ENCODE measurements around the gene RFX5.

DNA sequence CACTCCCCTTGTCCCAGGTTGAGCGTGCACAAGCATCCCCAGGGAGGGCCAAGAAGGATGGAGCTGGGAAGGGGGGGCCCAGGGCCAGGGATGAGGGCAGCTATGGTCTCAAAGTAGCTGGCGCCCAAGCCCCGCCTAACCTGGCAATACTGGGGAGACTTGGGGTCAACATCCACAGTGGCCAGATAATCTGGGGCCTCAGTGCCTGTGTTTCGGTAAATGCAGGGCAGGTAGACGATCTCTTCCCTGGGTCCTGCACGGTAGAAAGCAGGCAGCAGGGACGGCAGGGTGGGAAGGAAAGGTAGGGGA is 22.2 kb upstream of the RFX5 start:
- no peak for TF ChIP-seq EZH2phosphoT487 (IDR thresholded peaks at IDR 0.05; ENCODE audit: borderline replicate concordance, low read length)
- TF ChIP-seq, protein P1, sequence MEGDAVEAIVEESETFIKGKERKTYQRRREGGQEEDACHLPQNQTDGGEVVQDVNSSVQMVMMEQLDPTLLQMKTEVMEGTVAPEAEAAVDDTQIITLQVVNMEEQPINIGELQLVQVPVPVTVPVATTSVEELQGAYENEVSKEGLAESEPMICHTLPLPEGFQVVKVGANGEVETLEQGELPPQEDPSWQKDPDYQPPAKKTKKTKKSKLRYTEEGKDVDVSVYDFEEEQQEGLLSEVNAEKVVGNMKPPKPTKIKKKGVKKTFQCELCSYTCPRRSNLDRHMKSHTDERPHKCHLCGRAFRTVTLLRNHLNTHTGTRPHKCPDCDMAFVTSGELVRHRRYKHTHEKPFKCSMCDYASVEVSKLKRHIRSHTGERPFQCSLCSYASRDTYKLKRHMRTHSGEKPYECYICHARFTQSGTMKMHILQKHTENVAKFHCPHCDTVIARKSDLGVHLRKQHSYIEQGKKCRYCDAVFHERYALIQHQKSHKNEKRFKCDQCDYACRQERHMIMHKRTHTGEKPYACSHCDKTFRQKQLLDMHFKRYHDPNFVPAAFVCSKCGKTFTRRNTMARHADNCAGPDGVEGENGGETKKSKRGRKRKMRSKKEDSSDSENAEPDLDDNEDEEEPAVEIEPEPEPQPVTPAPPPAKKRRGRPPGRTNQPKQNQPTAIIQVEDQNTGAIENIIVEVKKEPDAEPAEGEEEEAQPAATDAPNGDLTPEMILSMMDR (IDR thresholded peaks at IDR 0.05; ENCODE audit: low read depth, low read length, poor library complexity, severe bottlenecking): no peak
